ENCODE results near the gene CST7.

- TF ChIP-seq POLR2A (IDR thresholded peaks at IDR 0.05) (no peak), CTCF (IDR thresholded peaks at IDR 0.05) (no peak), EP300 (IDR thresholded peaks at IDR 0.05) (no peak)
Observed at GRCh38 chr20:24972341-24972740, 23.3 kb downstream of the CST7 start.

Data from suprapubic skin (tissue), 3 donors.